Measurements from ENCODE around the gene TMEM41B.

DNA sequence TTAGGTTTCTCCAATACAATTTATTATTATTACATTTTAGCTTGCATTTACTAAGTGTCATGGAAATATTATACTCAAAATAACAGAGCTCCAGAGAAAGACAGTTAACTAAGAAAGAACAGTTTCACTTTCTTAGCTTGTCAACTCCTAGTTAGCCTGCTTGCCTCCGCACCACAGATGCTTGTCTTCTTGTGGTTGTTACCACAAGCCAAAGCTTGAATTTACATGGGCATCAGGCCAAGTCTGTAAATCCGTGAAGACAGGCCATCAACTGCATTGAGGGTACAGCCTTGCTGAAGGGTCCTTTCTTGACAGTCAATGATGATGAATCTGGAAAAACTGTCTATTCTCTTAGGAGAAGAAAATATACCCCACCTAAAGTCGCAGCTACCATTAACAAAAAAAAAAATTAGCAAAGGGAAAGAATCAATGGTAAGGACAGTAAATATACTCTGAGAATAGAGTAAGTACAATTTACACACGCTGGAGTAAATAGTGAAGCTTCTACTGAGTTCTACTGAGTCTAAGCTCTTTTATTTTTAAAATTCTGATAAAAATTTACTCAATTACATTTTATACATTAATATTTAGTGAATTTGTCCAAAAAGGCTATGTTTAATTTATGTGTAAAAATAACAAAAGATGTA, 33.6 kb downstream of the TMEM41B start:
- TF ChIP-seq, protein P1, sequence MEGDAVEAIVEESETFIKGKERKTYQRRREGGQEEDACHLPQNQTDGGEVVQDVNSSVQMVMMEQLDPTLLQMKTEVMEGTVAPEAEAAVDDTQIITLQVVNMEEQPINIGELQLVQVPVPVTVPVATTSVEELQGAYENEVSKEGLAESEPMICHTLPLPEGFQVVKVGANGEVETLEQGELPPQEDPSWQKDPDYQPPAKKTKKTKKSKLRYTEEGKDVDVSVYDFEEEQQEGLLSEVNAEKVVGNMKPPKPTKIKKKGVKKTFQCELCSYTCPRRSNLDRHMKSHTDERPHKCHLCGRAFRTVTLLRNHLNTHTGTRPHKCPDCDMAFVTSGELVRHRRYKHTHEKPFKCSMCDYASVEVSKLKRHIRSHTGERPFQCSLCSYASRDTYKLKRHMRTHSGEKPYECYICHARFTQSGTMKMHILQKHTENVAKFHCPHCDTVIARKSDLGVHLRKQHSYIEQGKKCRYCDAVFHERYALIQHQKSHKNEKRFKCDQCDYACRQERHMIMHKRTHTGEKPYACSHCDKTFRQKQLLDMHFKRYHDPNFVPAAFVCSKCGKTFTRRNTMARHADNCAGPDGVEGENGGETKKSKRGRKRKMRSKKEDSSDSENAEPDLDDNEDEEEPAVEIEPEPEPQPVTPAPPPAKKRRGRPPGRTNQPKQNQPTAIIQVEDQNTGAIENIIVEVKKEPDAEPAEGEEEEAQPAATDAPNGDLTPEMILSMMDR (optimal IDR thresholded peaks at IDR 0.05 in 1 of 3, IDR thresholded peaks at IDR 0.05 in 1 of 3, conservative IDR thresholded peaks at IDR 0.05 in 1 of 3; ENCODE audit: extremely low read depth in 1 of 3, insufficient read depth in 2 of 3, low read length in 3 of 3), result no peak
- no peak for TF ChIP-seq EZH2 (IDR thresholded peaks at IDR 0.05; ENCODE audit: low read length)

Data from keratinocyte (primary cell).